C4-2B (cell line): ENCODE results near the gene TSPAN18.

Experiments used
- CTCF ChIP-seq: fragments of 450-650 bp; conservative IDR thresholded peaks from 2 replicates; pipeline ENCODE4 v1.5.1; 2017; ENCODE audit warnings: mild to moderate bottlenecking
- ZFX ChIP-seq: fragments of 450-650 bp; IDR thresholded peaks from 2 replicates; pipeline ENCODE4 v1.6.1; 2017

- TF ChIP-seq CTCF, result no peak
- TF ChIP-seq ZFX, result no peak
Observed at GRCh38 chr11:44790211-44790610, 63.4 kb downstream of the TSPAN18 start.
